Measurements from ENCODE around the gene KCNH3.

Gene KCNH3

DNA sequence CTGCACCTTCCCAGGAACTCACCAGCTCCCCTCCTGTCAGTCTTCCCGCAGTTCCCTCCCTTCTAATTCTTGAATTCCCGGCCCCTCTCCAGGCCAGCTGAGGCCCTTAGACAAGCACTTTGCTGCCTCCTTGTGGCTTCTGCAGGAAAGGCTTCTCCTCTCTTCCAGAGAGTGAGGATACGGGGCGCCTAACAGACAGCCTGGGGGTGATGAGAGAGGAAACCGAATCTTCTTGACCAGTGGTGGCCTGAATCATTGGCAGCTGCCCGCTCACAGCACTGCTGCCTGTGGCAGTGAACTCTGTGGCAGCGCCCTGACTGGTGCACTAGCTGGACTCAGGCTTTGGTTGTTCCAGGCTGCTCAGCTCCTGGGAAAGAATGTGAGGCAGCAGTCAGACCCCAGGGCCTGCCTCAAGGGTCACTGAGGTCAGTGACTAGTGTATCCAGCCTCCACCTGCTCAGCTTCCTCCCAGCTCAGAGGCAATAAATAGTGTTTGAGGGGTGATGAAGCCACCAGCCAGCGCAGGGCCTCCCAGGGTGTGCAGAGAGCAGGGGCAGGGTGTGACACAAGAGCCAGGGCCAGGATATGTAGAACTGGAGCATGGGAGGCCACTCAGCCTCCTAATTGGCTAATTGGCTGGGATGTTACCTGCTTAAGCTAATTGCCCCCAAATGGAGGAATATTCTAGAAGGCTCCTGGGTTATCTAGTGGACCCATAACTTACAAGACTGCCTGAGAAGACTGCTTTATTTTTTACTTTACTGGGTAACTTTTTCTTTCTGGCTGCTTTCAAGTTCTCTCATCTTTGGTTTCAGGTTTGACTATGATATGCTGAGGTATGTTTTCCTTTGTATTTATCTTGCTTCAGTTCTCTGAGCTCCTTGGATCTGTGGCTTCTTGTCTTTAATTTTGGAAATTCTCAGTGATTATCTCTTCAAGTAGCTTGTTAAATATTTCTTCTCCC lies 42.0 kb downstream of the KCNH3 start:
- Histone ChIP-seq H3K4me3 (ENCODE audit: low read depth, low read length) (no peak overlapping the region), H3K9me3 (ENCODE audit: control insufficient read depth, insufficient read depth, low read depth, low read length) (no peaks in the 10 kb centered on the region), H3K36me3 (ENCODE audit: control insufficient read depth, insufficient read depth, low read length) (peaks cover 16% of the 10 kb centered on the region), H3K27me3 (ENCODE audit: control insufficient read depth, insufficient read depth, low read length) (no peaks in the 10 kb centered on the region), H3K9ac (ENCODE audit: low read length) (no peak overlapping the region), H3K27ac (ENCODE audit: low read depth, low read length) (no peak overlapping the region), H3K4me1 (ENCODE audit: control insufficient read depth, insufficient read depth, low read length) (peaks cover 6% of the 10 kb centered on the region)

DNA sequence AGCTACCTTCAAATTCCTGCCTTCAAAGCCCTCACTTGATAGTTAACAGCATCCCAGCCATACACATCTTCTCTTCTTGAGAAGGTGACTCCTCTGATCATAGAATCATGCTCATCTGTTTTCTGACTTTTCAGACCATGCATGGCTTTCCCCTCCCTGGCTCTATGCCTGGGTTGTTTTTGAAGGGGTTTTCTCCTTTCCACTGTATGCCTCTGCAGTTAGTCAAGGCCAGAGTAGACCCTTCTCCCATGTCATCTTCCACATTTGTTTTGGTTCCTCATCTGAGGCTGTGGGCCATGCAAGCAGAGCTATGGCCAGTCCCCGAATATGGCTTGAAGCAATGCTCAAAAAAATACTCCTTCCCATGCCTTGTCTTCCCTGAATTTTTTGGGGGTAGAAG lies 43.4 kb downstream of the KCNH3 start:
- H3K27me3 ChIP-seq (ENCODE audit: control insufficient read depth, insufficient read depth, low read length): no peaks in the 10 kb centered on the region
- no peak overlapping the region for H3K4me3 ChIP-seq (ENCODE audit: low read depth, low read length)
- no peak overlapping the region for H3K9ac ChIP-seq (ENCODE audit: low read length)
- H3K9me3 ChIP-seq (ENCODE audit: control insufficient read depth, insufficient read depth, low read depth, low read length): no peaks in the 10 kb centered on the region
- peaks cover 17% of the 10 kb centered on the region for H3K36me3 ChIP-seq (ENCODE audit: control insufficient read depth, insufficient read depth, low read length)
- H3K4me1 ChIP-seq (ENCODE audit: control insufficient read depth, insufficient read depth, low read length): peaks cover 6% of the 10 kb centered on the region
- H3K27ac ChIP-seq (ENCODE audit: low read depth, low read length): no peak overlapping the region

DNA sequence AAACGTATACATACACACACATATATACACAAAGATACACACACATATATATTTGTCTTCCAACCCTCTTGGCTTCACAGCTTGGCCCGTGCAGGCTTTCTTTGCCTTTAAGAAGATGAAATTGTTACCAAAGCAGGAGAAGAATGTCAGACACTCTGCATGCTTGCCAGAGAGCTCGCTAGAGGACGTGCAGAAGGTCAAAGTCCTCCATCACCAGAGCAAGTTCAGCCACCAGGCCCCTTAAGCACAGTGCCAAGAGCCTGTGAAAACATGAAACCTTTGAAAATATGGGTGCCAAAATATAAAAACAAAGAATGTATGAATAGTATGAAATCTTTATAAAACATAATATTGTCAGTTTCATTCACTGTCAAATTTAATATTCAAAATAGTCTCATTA lies 44.0 kb downstream of the KCNH3 start:
- Histone ChIP-seq H3K27ac (ENCODE audit: low read depth, low read length) (no peak overlapping the region), H3K9ac (ENCODE audit: low read length) (no peak overlapping the region), H3K9me3 (ENCODE audit: control insufficient read depth, insufficient read depth, low read depth, low read length) (no peaks in the 10 kb centered on the region), H3K4me1 (ENCODE audit: control insufficient read depth, insufficient read depth, low read length) (peaks cover 6% of the 10 kb centered on the region), H3K4me3 (ENCODE audit: low read depth, low read length) (no peak overlapping the region), H3K36me3 (ENCODE audit: control insufficient read depth, insufficient read depth, low read length) (peaks cover 19% of the 10 kb centered on the region), H3K27me3 (ENCODE audit: control insufficient read depth, insufficient read depth, low read length) (no peaks in the 10 kb centered on the region)

DNA sequence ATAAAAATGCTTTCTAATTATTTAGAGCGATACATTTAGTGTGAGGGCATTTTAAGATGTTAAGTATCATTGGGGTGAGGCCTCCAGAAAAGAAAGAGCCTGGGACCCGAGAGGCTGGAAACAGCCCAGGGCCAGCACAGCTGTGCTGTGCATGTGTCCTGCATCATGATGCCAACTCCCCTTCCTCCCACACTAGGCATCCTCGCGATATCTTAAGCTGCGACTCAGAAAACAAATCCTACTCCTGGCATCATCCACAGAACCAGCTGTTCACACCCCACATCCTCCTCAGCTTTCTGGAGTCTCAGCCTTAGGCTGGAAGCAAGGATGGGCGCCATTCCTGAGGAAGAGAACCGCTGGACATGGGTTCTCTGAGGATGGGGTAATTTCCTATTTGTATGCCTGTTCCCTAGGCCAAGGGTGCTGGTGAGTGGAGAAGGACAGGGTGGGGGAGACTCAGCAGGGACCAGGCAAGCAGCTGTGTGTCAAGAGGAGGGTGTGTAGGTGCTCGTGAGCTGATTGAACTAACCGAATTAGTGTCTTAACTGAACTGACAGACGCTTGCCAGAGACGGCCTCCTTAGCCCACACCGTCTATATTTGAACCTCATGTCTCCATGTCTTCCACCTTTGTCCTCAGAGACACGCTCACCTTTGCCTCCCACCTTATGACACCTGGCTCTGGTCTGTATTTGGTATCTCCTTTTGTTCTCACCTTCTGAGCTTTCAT lies 44.7 kb downstream of the KCNH3 start:
- no peaks in the 10 kb centered on the region for H3K27me3 ChIP-seq (ENCODE audit: control insufficient read depth, insufficient read depth, low read length)
- peaks cover 20% of the 10 kb centered on the region for H3K36me3 ChIP-seq (ENCODE audit: control insufficient read depth, insufficient read depth, low read length)
- H3K4me3 ChIP-seq (ENCODE audit: low read depth, low read length): no peak overlapping the region
- no peaks in the 10 kb centered on the region for H3K9me3 ChIP-seq (ENCODE audit: control insufficient read depth, insufficient read depth, low read depth, low read length)
- peaks cover 6% of the 10 kb centered on the region for H3K4me1 ChIP-seq (ENCODE audit: control insufficient read depth, insufficient read depth, low read length)
- no peak overlapping the region for H3K9ac ChIP-seq (ENCODE audit: low read length)
- H3K27ac ChIP-seq (ENCODE audit: low read depth, low read length): no peak overlapping the region

DNA sequence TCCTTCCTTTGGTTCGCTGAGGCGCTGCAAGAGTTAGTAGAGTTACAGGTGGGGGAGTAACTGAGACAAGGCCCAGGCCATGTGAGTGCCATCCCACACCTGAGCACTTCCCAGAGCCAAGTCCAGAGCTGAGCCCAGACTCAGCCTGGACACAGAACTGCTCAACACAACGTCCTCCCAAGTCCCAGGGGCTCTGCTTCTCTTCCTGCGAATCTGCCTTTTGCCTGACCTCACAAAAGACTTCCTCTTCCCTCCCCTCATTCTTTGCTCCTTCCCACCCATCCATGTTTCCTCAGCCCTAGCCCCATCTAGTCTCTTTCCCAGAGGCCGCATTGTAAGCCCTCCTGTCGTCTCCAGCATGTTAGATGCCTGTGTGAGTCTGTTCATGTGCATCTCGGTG lies 45.8 kb downstream of the KCNH3 start:
- Histone ChIP-seq H3K4me1 (ENCODE audit: control insufficient read depth, insufficient read depth, low read length) (peaks cover 6% of the 10 kb centered on the region), H3K36me3 (ENCODE audit: control insufficient read depth, insufficient read depth, low read length) (peaks cover 20% of the 10 kb centered on the region), H3K4me3 (ENCODE audit: low read depth, low read length) (no peak overlapping the region), H3K9me3 (ENCODE audit: control insufficient read depth, insufficient read depth, low read depth, low read length) (no peaks in the 10 kb centered on the region), H3K27me3 (ENCODE audit: control insufficient read depth, insufficient read depth, low read length) (no peaks in the 10 kb centered on the region), H3K9ac (ENCODE audit: low read length) (no peak overlapping the region), H3K27ac (ENCODE audit: low read depth, low read length) (no peak overlapping the region)

DNA sequence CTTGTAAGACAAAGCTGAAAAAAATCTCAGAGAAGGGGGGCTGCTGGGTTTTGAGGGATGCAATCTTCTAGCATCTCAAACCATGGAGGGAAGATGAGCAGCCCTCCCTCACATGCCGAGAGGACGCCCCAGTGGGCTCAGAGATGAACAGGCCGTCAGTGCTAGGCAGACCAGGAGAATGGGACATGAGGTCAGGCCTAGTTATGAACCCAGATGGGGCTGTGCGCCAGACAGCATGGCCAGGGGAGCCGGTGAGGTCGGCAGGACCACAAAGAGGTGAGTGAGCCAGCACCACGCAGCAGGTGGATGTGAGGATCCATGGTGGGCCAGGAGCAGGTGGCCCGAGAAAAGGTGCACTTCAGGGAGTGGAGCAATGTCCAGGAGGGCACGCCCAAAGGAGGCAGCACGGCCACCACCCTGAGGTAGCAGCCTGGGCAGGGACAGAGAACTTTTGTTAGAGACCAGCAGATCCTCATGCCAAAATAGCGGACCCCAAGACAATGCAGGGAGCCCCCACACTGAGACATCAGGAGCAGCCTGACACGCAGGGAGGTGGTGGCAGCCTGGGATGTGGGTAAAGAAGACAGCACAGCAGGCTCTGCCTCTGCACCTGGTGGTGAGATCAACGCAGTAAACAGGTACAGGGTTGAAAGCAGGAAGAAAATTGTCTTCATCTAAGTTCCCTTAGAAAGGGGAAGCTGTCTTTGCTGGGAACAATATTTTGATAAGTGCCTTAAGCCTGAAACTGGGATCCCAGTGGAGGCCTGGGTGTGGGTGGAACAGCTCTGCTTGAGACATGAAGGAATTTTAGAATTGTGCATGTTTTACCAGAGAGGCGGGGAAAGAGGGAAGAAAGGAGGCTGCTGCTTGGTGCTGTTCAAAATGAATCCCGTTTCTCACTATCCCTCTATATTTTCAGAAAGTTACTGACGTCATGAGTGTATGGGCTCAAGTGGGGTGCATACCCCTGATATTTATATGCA lies 46.9 kb downstream of the KCNH3 start:
- Histone ChIP-seq H3K36me3 (ENCODE audit: control insufficient read depth, insufficient read depth, low read length) (peaks cover 20% of the 10 kb centered on the region), H3K4me1 (ENCODE audit: control insufficient read depth, insufficient read depth, low read length) (peaks cover 1% of the 10 kb centered on the region), H3K4me3 (ENCODE audit: low read depth, low read length) (no peak overlapping the region), H3K9ac (ENCODE audit: low read length) (no peak overlapping the region), H3K27me3 (ENCODE audit: control insufficient read depth, insufficient read depth, low read length) (no peaks in the 10 kb centered on the region), H3K27ac (ENCODE audit: low read depth, low read length) (no peak overlapping the region), H3K9me3 (ENCODE audit: control insufficient read depth, insufficient read depth, low read depth, low read length) (no peaks in the 10 kb centered on the region)

DNA sequence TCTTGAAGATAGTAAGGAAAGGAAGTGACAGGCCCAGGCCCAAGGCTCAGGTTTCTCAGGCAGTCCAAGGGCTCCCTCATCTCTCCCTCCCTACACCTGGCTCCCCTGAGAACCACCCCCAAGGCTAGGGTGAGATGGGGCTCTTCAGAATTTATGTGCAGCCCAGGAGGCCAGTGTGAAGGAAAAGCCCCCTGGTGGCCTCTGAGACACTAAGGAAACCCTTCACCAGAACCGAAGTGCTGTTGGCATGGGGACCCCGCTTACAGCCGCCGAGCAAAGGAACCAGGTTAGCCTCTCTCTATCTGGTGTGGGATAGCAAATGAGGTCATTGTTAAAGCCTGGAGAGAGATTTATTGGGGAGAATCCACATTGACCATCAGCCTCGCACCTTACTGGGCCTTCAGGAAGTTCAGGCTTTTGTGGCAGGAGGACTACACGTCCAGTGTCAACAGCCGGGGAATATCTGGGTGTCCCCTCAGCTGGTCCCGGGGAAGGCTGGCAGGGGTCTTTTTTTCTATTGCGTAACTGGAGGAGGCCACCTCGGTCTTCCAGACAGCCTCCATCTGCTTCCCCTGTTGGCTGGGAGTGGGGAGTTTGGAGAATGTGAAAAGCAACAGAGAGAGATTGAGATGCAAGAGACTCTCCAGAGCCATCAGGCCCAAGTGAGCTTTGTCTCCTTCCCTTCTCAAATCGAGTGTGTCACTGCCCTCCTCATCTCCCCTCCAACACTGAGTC lies 48.5 kb downstream of the KCNH3 start:
- H3K36me3 ChIP-seq (ENCODE audit: control insufficient read depth, insufficient read depth, low read length): peaks cover 22% of the 10 kb centered on the region
- H3K4me1 ChIP-seq (ENCODE audit: control insufficient read depth, insufficient read depth, low read length): no peaks in the 10 kb centered on the region
- H3K9me3 ChIP-seq (ENCODE audit: control insufficient read depth, insufficient read depth, low read depth, low read length): no peaks in the 10 kb centered on the region
- no peak overlapping the region for H3K9ac ChIP-seq (ENCODE audit: low read length)
- H3K27me3 ChIP-seq (ENCODE audit: control insufficient read depth, insufficient read depth, low read length): no peaks in the 10 kb centered on the region
- no peak overlapping the region for H3K27ac ChIP-seq (ENCODE audit: low read depth, low read length)
- no peak overlapping the region for H3K4me3 ChIP-seq (ENCODE audit: low read depth, low read length)

DNA sequence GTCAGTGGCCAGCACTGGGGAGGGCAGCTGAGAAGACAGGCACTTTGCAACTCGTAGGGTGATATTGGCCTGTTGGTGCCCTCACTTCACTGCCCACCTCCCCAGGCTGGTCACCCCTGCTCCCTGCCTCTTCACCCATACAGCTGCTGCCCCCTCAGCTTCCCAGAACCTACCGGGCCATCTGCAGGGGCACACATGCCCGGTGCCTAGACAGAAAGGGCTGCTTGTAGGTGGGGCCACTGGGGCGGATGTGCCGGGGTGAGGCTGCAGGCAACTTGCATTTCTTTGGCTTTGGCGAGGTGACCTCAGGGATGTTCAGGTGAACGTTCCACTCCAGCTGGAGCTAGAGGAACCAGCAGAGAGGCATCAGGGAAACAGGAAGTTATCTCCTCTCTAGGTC lies 49.5 kb downstream of the KCNH3 start:
- Histone ChIP-seq H3K9ac (ENCODE audit: low read length) (no peak overlapping the region), H3K4me1 (ENCODE audit: control insufficient read depth, insufficient read depth, low read length) (no peaks in the 10 kb centered on the region), H3K36me3 (ENCODE audit: control insufficient read depth, insufficient read depth, low read length) (peaks cover 17% of the 10 kb centered on the region), H3K9me3 (ENCODE audit: control insufficient read depth, insufficient read depth, low read depth, low read length) (no peaks in the 10 kb centered on the region), H3K4me3 (ENCODE audit: low read depth, low read length) (no peak overlapping the region), H3K27ac (ENCODE audit: low read depth, low read length) (no peak overlapping the region), H3K27me3 (ENCODE audit: control insufficient read depth, insufficient read depth, low read length) (no peaks in the 10 kb centered on the region)

DNA sequence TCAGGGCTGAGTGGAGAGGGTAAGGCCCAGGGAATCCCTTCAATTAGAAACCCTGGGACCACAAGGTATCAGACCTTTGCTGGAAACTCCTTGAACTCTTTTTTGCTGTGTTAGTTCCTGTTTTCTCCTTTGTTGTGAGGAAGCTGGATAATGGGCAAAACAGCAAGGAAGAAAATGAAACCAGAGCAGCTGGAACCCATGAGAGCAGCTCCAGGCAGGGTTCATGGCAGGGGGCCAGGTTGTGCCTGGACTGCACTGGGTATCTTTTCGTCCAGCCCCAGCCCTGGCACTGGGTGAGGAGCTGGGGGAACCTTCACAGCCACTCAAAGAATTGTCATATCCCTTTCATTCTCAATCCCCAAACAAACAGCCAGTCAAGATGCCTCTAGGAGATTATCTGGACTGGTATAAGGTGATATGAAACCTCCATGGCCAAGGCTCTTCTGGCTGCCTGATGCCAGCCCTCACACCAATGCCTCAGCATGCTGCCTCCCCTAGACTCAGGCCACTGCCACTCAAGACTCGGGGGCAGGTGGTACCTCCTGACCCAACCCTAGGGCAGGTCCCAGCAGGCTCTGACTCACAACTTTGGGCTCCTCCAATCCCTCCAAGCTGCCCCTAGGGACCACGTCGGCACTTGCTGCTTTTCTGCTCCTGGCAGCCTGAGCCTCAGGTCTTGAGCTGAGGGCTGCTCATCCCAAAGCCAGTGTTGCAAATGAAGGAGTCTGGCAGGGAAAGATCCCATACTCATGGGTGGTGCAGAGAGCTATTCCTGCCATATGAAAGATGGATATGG lies 50.1 kb downstream of the KCNH3 start:
- Histone ChIP-seq H3K9me3 (ENCODE audit: control insufficient read depth, insufficient read depth, low read depth, low read length) (no peaks in the 10 kb centered on the region), H3K4me3 (ENCODE audit: low read depth, low read length) (no peak overlapping the region), H3K36me3 (ENCODE audit: control insufficient read depth, insufficient read depth, low read length) (peaks cover 11% of the 10 kb centered on the region), H3K9ac (ENCODE audit: low read length) (no peak overlapping the region), H3K4me1 (ENCODE audit: control insufficient read depth, insufficient read depth, low read length) (no peaks in the 10 kb centered on the region), H3K27me3 (ENCODE audit: control insufficient read depth, insufficient read depth, low read length) (no peaks in the 10 kb centered on the region), H3K27ac (ENCODE audit: low read depth, low read length) (no peak overlapping the region)

All from HUES6 (cell line).